GM12865 (cell line): Measurements from ENCODE around the gene GPR153.
A peak's percentile ranks its signal among the peaks of the same experiment; 100 is the strongest.

ENCODE experiments used
- DNase-seq: peaks from one replicate; pipeline ENCODE4 v3.0.0; 2010; ENCODE audit warnings: low read depth
- H3K4me3 ChIP-seq: 2 replicates; pipeline ENCODE4 v1.5.1; 2011; ENCODE audit warnings: mild to moderate bottlenecking, low read depth, low read length, control low read depth
- TF ChIP-seq, protein P1 (sequence below): IDR thresholded peaks from 2 replicates; pipeline ENCODE4 v1.5.1; 2011; ENCODE audit warnings: low read length, control low read depth, low read depth, inconsistent platforms; ENCODE audit not compliant: insufficient read depth; ENCODE audit errors: missing control alignments

Gene GPR153

GRCh38 chr1:6302568-6302967 lies 41.7 kb upstream of the GPR153 start:
- TF ChIP-seq, protein P1, sequence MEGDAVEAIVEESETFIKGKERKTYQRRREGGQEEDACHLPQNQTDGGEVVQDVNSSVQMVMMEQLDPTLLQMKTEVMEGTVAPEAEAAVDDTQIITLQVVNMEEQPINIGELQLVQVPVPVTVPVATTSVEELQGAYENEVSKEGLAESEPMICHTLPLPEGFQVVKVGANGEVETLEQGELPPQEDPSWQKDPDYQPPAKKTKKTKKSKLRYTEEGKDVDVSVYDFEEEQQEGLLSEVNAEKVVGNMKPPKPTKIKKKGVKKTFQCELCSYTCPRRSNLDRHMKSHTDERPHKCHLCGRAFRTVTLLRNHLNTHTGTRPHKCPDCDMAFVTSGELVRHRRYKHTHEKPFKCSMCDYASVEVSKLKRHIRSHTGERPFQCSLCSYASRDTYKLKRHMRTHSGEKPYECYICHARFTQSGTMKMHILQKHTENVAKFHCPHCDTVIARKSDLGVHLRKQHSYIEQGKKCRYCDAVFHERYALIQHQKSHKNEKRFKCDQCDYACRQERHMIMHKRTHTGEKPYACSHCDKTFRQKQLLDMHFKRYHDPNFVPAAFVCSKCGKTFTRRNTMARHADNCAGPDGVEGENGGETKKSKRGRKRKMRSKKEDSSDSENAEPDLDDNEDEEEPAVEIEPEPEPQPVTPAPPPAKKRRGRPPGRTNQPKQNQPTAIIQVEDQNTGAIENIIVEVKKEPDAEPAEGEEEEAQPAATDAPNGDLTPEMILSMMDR, result no peak
- no peak overlapping the region for H3K4me3 ChIP-seq
- DNase-seq, result no peak

GRCh38 chr1:6301526-6301925 lies 40.6 kb upstream of the GPR153 start:
- no peak overlapping the region for H3K4me3 ChIP-seq
- no peak for DNase-seq
- TF ChIP-seq, protein P1, result no peak

DNA sequence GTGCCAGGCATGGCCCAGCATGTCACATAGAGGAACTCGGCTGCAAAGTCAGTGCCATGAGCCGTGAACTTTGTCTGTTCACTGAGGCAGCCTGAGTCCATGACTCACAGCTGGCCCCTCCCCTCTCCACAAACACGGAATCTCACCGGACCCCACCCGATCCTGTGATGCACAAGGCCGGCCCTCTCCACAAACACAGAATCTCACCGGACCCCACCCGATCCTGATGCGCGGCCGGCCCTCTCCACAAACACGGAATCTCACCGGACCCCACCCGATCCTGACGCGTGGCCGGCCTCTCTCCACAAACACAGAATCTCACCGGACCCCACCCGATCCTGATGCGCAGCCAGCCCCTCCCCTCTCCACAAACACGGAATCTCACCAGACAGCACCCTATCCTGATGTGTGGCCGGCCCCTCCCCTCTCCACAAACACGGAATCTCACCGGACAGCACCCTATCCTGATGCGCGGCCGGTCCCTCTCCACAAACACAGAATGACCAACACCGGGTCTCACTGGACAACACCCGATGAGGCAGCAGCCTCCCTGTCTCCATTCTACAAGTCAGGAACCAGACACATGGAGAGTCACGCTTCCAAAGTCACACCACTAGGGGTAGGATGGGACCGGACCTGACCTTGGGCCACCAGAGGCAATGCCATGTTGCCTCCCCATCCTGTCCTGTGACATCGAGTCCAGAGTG lies 39.6 kb upstream of the GPR153 start:
- no peak for DNase-seq
- TF ChIP-seq, protein P1, result no peak
- no peak overlapping the region for H3K4me3 ChIP-seq

- H3K4me3 ChIP-seq, result no peak overlapping the region
- DNase-seq, result peak; percentile 40
- TF ChIP-seq, protein P1, result no peak
Measured at GRCh38 chr1:6299557-6300165, 38.8 kb upstream of the GPR153 start.

GRCh38 chr1:6298940-6299465 lies 38.1 kb upstream of the GPR153 start:
- H3K4me3 ChIP-seq, result no peak overlapping the region
- TF ChIP-seq, protein P1, result no peak
- no peak for DNase-seq

GRCh38 chr1:6298530-6298929 lies 37.6 kb upstream of the GPR153 start:
- DNase-seq, result no peak
- TF ChIP-seq, protein P1, result no peak
- H3K4me3 ChIP-seq, result no peak overlapping the region
